Measurements from ENCODE around the gene PITRM1. TPM values are rescaled to one million over a fixed set of nuclear protein-coding genes. Genes with fewer than 3 reads are reported as not detected.

The PITRM1 gene
- total RNA-seq, 2 donors from 2014 or later: 47.7 to 103 TPM

GRCh38 chr10:3167611-3168330, 4.8 kb downstream of the PITRM1 start:
- H3K27ac ChIP-seq: no peak overlapping the region
- DNase-seq (ENCODE audit: low spot score): no peak
- H3K27me3 ChIP-seq (replicated peaks; ENCODE audit: insufficient read depth): no peaks in the 10 kb centered on the region
- H3K4me1 ChIP-seq (replicated peaks): no peaks in the 10 kb centered on the region
- TF ChIP-seq CTCF (IDR thresholded peaks at IDR 0.05) (no peak), POLR2A (IDR thresholded peaks at IDR 0.05) (no peak), POLR2AphosphoS5 (IDR thresholded peaks at IDR 0.05) (no peak)
- 97% methylated on average over 21 of the region's 21 CpGs for WGBS
- peaks cover 0 to 3% of the 10 kb centered on the region in 2 donors for H3K36me3 ChIP-seq
- intact Hi-C loops (cut with DNase I): no loop called here
- no peak overlapping the region for H3K4me3 ChIP-seq
- no peaks in the 10 kb centered on the region for H3K9me3 ChIP-seq

- no peak overlapping the region for H3K4me3 ChIP-seq
- DNase-seq (ENCODE audit: low spot score): no peak
- H3K36me3 ChIP-seq: peaks cover 0 to 3% of the 10 kb centered on the region in 2 donors
- TF ChIP-seq POLR2AphosphoS5 (IDR thresholded peaks at IDR 0.05) (no peak), CTCF (IDR thresholded peaks at IDR 0.05) (no peak)
- intact Hi-C loops (cut with DNase I): no loop called here
- H3K27ac ChIP-seq: no peak overlapping the region
- H3K27me3 ChIP-seq (replicated peaks; ENCODE audit: insufficient read depth): no peaks in the 10 kb centered on the region
- no peaks in the 10 kb centered on the region for H3K9me3 ChIP-seq
- H3K4me1 ChIP-seq (replicated peaks): no peaks in the 10 kb centered on the region
- WGBS: 79% methylated on average over 10 of the region's 10 CpGs
Observed at GRCh38 chr10:3166496-3167290, 5.9 kb downstream of the PITRM1 start.

- intact Hi-C loops (cut with DNase I): no loop called here
- Histone ChIP-seq H3K4me3 (no peak overlapping the region), H3K4me1 (replicated peaks) (no peaks in the 10 kb centered on the region), H3K9me3 (no peaks in the 10 kb centered on the region), H3K27me3 (replicated peaks; ENCODE audit: insufficient read depth) (no peaks in the 10 kb centered on the region), H3K27ac (no peak overlapping the region), H3K36me3 (peaks cover 0 to 3% of the 10 kb centered on the region in 2 donors)
- WGBS: 83% methylated on average over 9 of the region's 9 CpGs
- no peak for DNase-seq (ENCODE audit: low spot score)
- TF ChIP-seq POLR2AphosphoS5 (IDR thresholded peaks at IDR 0.05) (no peak), CTCF (IDR thresholded peaks at IDR 0.05) (no peak), POLR2A (IDR thresholded peaks at IDR 0.05) (no peak)
Observed at GRCh38 chr10:3165196-3165595, 7.4 kb downstream of the PITRM1 start.

GRCh38 chr10:3163879-3164278, 8.7 kb downstream of the PITRM1 start:
- Histone ChIP-seq H3K4me3 (no peak overlapping the region), H3K36me3 (peaks cover 0 to 5% of the 10 kb centered on the region in 2 donors), H3K27ac (no peak overlapping the region), H3K4me1 (replicated peaks) (no peaks in the 10 kb centered on the region), H3K27me3 (replicated peaks; ENCODE audit: insufficient read depth) (no peaks in the 10 kb centered on the region), H3K9me3 (no peaks in the 10 kb centered on the region)
- DNase-seq (ENCODE audit: low spot score): no peak
- intact Hi-C loops (cut with DNase I): no loop called here
- no peak for TF ChIP-seq CTCF (IDR thresholded peaks at IDR 0.05)
- no peak for TF ChIP-seq POLR2AphosphoS5 (IDR thresholded peaks at IDR 0.05)
- no peak for TF ChIP-seq POLR2A (IDR thresholded peaks at IDR 0.05)
- 58% methylated on average over 9 of the region's 9 CpGs for WGBS
